Mucosa of stomach (tissue), 1 donor: ENCODE measurements around the gene POLD3.

Experiments used
- H3K27me3 ChIP-seq: one replicate; pipeline ENCODE4 v1.7.0; 2013; ENCODE audit warnings: mild to moderate bottlenecking, low read length; ENCODE audit not compliant: control insufficient read depth, insufficient read depth
- H3K36me3 ChIP-seq: one replicate; pipeline ENCODE4 v1.7.0; 2013; ENCODE audit warnings: low read length; ENCODE audit not compliant: control insufficient read depth, insufficient read depth
- H3K4me1 ChIP-seq: one replicate; pipeline ENCODE4 v1.7.0; 2013; ENCODE audit warnings: mild to moderate bottlenecking, low read length; ENCODE audit not compliant: control insufficient read depth, insufficient read depth
- H3K4me3 ChIP-seq: one replicate; pipeline ENCODE4 v1.7.0; 2013; ENCODE audit warnings: low read length
- H3K9ac ChIP-seq: one replicate; pipeline ENCODE4 v1.7.0; 2013; ENCODE audit warnings: mild to moderate bottlenecking, low read length, moderate library complexity
- H3K9me3 ChIP-seq: one replicate; pipeline ENCODE4 v1.7.0; 2013; ENCODE audit warnings: mild to moderate bottlenecking, low read length, moderate library complexity; ENCODE audit not compliant: control insufficient read depth
- donor health status: Pancreatic carcinoma.

Gene POLD3

DNA sequence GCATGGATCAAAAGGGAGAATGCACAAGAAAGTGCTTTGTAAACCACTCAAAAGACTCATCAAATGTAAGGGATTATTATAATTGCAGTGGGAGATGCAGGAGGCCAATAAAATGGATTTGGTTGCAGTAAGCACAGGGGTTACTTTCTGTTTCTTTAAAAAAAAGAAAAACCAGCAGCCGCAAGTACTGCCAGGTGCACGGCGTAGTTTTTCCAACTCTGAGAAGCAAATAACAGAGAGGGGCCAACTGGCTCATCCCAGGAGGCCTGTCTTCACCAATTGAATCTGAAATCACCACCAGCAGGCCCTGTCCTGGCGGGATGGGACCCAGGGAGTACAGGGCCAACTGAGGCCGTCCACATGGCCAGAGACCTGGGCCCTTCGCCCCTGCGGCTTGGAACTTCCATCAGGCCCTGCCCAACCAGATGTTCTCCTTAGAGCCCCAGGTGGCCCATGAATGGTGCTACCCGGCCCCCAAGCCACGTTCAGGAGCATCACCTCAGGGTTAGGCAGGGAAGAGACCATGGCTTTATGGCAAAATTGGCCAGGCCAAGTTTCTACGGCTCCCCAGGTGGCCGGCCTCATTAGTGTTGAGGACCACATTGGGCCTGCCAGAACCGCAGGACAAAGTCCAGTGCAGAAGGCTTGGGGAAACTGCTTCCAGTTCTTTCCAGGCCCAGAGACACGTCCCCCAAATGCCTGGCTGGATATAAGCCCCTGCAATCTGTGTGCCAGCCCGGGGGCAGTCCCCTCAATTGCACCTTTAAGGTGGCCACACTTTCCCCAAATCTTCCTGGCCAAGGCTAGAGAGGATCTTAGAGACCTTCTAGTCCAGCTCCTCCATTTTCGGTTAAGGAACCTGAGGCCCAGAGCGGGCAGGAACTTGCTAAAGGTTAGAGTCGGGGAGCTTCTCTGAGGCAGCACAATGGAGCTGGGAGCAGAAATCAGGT lies 77.1 kb downstream of the POLD3 start:
- H3K36me3 ChIP-seq: no peaks in the 10 kb centered on the region
- no peak overlapping the region for H3K4me3 ChIP-seq
- H3K4me1 ChIP-seq: no peaks in the 10 kb centered on the region
- H3K9me3 ChIP-seq: no peaks in the 10 kb centered on the region
- H3K27me3 ChIP-seq: no peaks in the 10 kb centered on the region
- no peak overlapping the region for H3K9ac ChIP-seq

DNA sequence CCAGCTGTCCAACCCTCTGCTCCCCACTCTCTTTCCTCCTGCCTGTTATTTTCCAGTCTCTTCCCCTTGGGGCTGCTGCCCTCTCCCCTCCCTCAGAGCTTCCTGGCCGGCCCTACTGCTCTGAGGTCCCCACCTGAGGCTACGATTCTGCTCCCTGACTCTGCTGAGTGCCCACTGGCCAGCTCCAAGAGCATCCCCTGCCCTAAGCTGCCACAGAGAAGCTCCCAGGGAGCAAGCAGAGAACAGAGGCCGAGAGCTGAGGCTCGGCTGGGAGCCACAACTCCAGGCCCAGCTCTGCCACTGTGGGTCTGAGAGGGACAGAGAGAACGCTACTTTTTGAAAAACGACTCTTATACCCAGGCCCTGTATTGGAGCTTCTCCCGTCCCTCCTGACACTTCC lies 77.8 kb downstream of the POLD3 start:
- H3K36me3 ChIP-seq: no peaks in the 10 kb centered on the region
- no peak overlapping the region for H3K4me3 ChIP-seq
- H3K9ac ChIP-seq: no peak overlapping the region
- no peaks in the 10 kb centered on the region for H3K27me3 ChIP-seq
- no peaks in the 10 kb centered on the region for H3K9me3 ChIP-seq
- H3K4me1 ChIP-seq: no peaks in the 10 kb centered on the region

DNA sequence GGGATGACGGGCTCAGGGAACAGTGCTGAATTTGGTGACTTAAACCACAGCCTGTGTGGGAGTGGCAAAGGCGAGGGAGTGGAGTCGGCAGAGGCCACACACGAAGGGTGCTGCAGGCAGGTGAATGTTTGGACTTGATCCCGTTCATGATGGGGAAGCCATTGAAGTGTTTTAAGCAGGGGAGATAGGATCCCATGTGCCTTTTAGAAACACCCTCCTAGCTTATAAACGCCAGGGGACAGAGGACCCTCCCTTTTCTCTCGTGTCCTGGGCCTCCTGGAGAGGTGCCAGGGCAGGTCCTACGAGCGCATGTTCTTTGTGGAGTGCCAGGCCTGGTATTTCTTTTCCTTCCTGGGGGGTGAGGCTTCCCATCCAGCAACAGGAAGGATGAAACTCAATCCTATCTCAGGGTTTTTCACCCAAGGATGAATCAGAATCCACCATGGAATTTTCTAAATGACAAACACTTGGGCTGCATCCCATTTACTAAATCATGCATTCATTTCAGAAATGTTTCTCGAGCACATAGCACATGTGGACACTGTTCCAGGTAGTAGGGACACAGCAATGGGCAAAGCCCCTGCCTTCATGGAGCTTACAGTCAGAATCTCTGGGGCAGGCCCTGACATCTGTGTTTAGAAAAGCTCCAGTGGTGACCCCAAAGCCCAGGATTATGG lies 79.3 kb downstream of the POLD3 start:
- no peaks in the 10 kb centered on the region for H3K4me1 ChIP-seq
- H3K4me3 ChIP-seq: no peak overlapping the region
- no peaks in the 10 kb centered on the region for H3K27me3 ChIP-seq

DNA sequence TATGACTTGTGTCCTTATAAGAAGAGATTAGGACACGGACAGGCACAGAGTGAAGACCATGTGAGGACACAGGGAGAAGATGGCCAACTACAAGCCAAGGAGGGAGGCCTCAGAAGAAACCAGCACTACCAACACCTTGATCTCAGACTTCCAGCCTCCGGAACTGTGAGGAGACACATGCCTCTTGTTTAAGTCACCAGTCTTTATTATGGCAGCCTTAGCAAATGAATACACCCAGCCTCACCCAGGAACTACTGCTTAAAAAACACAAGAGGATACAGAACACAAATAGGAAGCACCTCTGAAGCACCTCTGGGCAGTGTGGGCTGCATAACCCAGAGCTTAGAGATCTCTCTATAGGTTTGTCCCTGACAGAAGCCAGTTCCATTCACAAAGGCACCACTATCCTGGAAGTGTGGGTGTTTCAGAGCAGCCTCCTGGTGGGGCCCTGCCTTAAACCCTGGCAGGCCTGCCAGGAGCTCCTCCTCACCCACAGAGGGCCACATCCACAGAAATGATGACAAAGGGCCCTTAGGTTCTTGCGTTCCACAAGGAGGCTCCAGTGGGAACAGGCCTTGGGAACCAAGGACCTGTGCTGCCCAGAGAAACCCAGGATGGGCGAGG lies 80.1 kb downstream of the POLD3 start:
- H3K4me1 ChIP-seq: no peaks in the 10 kb centered on the region
- H3K9ac ChIP-seq: no peak overlapping the region
- H3K4me3 ChIP-seq: no peak overlapping the region

More for the DNA sequence above, 79.3 kb downstream of the POLD3 start:
- H3K36me3 ChIP-seq: no peaks in the 10 kb centered on the region
- no peaks in the 10 kb centered on the region for H3K9me3 ChIP-seq
- no peak overlapping the region for H3K9ac ChIP-seq

DNA sequence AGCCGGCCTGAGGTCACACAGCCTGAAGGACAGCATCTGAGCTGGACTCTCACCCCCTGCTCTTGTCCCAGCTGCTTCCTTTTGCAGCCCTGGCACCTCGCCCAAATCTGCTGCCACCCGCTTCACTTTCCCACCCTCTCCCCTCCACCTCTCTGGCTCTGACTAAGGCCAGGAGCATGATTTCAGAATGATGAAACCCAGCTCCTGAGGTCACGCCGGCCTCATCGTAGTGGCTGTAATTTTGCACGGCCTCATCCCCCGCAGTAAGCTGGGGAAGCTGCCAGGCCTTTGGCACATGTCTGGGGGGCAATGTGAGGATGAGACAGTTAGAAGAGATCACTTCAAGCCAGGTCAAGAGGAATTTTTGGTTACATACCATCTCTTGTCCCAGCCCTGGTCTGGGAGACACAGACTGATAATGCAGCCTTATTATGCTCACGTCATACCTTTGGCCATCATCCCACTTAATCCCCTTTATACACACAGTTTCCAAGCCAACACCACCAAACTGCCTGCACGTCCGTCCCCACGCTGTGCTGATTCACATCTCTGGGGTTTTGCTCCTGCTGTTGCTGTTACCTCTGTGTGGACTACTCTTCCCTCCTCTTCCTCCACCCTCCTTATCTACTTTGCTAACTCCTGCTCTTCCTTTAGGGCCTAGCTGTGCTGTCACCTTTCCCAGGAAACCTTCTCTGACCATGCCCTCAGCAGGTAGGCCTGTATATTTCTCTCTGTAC lies 80.7 kb downstream of the POLD3 start:
- Histone ChIP-seq H3K9ac (no peak overlapping the region), H3K36me3 (no peaks in the 10 kb centered on the region), H3K9me3 (no peaks in the 10 kb centered on the region), H3K27me3 (no peaks in the 10 kb centered on the region), H3K4me1 (no peaks in the 10 kb centered on the region), H3K4me3 (no peak overlapping the region)

More for the DNA sequence above, 80.1 kb downstream of the POLD3 start:
- Histone ChIP-seq H3K36me3 (no peaks in the 10 kb centered on the region), H3K9me3 (no peaks in the 10 kb centered on the region), H3K27me3 (no peaks in the 10 kb centered on the region)

DNA sequence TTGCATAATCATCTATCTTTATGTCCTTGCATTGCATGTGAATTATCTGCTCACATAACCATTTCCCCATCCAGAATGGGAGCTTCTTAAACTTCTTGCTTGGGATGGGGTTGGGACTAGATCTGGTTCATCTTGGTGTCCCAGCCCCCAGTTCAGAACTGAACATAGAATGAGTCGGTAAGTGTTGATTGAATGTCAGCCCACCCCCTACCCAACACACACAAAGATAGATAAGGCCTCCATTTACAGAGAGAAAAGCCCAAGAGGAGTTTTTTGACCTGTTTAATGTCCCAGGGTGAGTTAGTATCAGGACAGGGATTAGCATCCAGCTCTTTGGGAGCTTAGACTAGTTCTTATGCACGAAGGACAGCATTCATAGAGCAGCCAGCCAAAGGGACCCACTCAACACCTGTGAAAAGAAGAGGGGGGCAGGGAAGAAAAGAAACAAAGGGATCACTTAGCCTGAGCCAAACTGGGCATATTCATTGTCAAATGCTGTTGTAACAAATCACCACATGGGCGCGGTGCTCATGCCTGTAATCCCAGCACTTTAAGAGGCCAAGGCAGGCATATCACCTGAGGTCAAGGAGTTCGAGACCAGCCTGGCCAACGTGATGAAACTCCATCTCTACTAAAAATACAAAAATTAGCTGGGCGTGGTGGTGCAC lies 81.4 kb downstream of the POLD3 start:
- no peaks in the 10 kb centered on the region for H3K9me3 ChIP-seq
- no peak overlapping the region for H3K9ac ChIP-seq
- no peaks in the 10 kb centered on the region for H3K4me1 ChIP-seq
- H3K27me3 ChIP-seq: no peaks in the 10 kb centered on the region
- H3K36me3 ChIP-seq: no peaks in the 10 kb centered on the region
- no peak overlapping the region for H3K4me3 ChIP-seq

DNA sequence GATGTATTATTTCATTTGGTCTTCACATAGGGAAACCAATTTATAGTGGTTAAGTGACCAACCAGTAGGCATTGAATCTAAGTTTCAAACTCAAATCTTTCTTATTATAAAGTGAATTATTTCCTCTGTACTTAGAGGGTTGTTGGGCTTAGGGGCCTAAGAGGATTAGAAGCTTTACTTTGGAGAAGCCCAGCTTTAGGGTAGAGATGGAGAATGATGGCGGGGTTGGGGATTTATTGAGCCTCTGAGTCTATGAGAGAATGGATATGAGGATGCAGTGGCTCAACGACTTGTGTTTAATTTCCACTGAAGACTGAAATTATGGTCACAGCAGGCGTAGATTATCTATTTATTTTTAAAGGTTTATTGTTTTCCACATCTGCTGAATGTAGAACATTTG lies 83.4 kb downstream of the POLD3 start:
- Histone ChIP-seq H3K27me3 (no peaks in the 10 kb centered on the region), H3K9me3 (no peaks in the 10 kb centered on the region), H3K4me1 (no peaks in the 10 kb centered on the region), H3K4me3 (no peak overlapping the region), H3K9ac (no peak overlapping the region), H3K36me3 (no peaks in the 10 kb centered on the region)

DNA sequence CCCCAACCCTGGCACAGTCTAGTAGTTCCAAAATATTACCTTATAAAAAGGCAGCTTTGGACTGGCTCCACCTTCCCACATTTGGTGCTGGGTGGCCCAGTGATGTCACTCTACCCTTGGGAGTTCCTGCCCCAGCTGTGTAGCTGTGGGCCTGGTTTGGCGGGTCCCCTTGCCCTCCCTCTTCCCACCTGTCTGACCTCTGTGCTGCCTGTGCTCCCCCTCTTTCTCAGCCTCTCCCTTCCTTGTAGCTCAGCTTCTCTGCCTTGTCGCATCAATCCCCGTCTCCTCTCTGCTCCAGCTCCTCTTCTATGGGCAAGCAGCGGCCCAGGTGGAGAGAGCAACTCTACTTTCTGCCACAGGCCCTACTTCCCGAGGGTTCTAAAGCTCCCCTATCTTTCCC lies 84.2 kb downstream of the POLD3 start:
- Histone ChIP-seq H3K36me3 (no peaks in the 10 kb centered on the region), H3K4me3 (no peak overlapping the region), H3K4me1 (no peaks in the 10 kb centered on the region), H3K27me3 (no peaks in the 10 kb centered on the region), H3K9me3 (no peaks in the 10 kb centered on the region), H3K9ac (no peak overlapping the region)

DNA sequence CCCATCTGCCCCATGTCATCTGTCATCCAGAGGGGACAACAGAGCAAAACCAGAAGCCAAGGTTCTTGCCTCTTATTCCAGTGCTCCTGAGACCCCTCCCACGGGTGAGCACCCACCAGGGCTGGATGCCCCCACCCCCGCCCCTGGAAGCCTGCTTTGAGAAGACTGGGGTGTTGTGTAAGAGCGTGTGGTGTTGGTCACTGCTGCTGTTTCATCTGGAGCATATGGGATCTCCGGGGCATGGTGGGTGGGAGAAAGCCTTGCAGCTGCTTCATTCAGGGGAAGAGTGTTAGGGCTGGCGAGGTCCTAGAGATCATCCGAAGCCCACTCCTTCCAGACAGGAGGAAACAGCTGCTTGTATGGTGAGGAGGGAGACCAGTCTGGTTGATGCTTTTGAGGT lies 84.7 kb downstream of the POLD3 start:
- H3K36me3 ChIP-seq: no peaks in the 10 kb centered on the region
- no peak overlapping the region for H3K9ac ChIP-seq
- H3K4me3 ChIP-seq: no peak overlapping the region
- H3K4me1 ChIP-seq: no peaks in the 10 kb centered on the region
- H3K9me3 ChIP-seq: no peaks in the 10 kb centered on the region
- no peaks in the 10 kb centered on the region for H3K27me3 ChIP-seq

DNA sequence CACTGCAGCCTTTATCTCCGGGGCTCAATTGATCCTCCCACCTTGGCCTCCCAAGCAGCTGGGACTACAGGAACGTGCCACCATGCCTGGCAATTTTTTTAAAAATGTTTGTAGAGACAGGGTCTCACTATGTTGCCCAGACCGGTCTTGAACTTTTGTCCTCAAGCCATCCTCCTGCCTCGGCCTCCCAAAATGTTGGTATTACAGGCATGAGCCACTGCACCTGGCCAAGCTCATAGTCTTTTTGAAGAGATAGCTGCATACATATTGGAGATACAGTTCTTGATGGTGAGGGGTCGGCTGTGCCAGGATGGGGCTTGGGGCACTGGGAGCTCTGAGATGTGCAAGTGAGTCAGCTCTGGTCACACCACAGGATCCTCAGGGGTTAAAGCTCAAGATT lies 85.7 kb downstream of the POLD3 start:
- no peaks in the 10 kb centered on the region for H3K4me1 ChIP-seq
- H3K9ac ChIP-seq: no peak overlapping the region
- H3K9me3 ChIP-seq: no peaks in the 10 kb centered on the region
- H3K36me3 ChIP-seq: no peaks in the 10 kb centered on the region
- no peak overlapping the region for H3K4me3 ChIP-seq
- peaks cover 4% of the 10 kb centered on the region for H3K27me3 ChIP-seq
